Mesothelial cell of epicardium (in vitro differentiated cells): ENCODE measurements around the gene MAB21L3. TPM values are rescaled to one million over a fixed set of nuclear protein-coding genes. Genes with fewer than 3 reads are reported as not detected.

Experiments used
- DNase-seq, 2 experiments: peaks; one replicate each; pipeline ENCODE4 v3.0.0; 2021; ENCODE audit warnings: low spot score in 2 of 2; ENCODE audit not compliant: unreplicated experiment in 2 of 2
- H3K27ac Mint-ChIP-seq: 2 replicates; pipeline ENCODE4 v1.8.0; 2021; ENCODE audit warnings: mixed read lengths
- H3K27me3 Mint-ChIP-seq: 2 replicates; pipeline ENCODE4 v1.8.0; 2021; ENCODE audit warnings: low read depth, mixed read lengths
- H3K36me3 Mint-ChIP-seq: 2 replicates; pipeline ENCODE4 v1.8.0; 2021; ENCODE audit warnings: mixed read lengths
- H3K4me1 Mint-ChIP-seq: 2 replicates; pipeline ENCODE4 v1.8.0; 2021; ENCODE audit warnings: mixed read lengths
- H3K4me3 Mint-ChIP-seq: 2 replicates; pipeline ENCODE4 v1.8.0; 2021; ENCODE audit warnings: mild to moderate bottlenecking, moderate library complexity, mixed read lengths
- H3K9me3 Mint-ChIP-seq: 2 replicates; pipeline ENCODE4 v1.8.0; 2021; ENCODE audit warnings: mixed read lengths
- total RNA-seq: library from RNA; stranded (reverse); gene quantifications from 3 replicates; pipeline ENCODE4 v1.2.1, GENCODE V29; 2021
- TF ChIP-seq, protein P1 (sequence below): fragments of 200-600 bp; sonication (generic); IDR thresholded peaks from one replicate; pipeline ENCODE4 v1.5.0; 2021; ENCODE audit warnings: antibody characterized with exemption; ENCODE audit not compliant: unreplicated experiment

Gene MAB21L3
- total RNA-seq, 1 donor from 2014 or later = 0.16 TPM

GRCh38 chr1:116154536-116154935, 43.3 kb downstream of the MAB21L3 start:
- Mint-ChIP-seq H3K27me3 (no peaks in the 10 kb centered on the region), H3K27ac (no peak overlapping the region), H3K4me3 (no peak overlapping the region), H3K4me1 (peaks cover 3% of the 10 kb centered on the region), H3K36me3 (no peaks in the 10 kb centered on the region), H3K9me3 (peaks cover 9% of the 10 kb centered on the region)
- TF ChIP-seq, protein P1, sequence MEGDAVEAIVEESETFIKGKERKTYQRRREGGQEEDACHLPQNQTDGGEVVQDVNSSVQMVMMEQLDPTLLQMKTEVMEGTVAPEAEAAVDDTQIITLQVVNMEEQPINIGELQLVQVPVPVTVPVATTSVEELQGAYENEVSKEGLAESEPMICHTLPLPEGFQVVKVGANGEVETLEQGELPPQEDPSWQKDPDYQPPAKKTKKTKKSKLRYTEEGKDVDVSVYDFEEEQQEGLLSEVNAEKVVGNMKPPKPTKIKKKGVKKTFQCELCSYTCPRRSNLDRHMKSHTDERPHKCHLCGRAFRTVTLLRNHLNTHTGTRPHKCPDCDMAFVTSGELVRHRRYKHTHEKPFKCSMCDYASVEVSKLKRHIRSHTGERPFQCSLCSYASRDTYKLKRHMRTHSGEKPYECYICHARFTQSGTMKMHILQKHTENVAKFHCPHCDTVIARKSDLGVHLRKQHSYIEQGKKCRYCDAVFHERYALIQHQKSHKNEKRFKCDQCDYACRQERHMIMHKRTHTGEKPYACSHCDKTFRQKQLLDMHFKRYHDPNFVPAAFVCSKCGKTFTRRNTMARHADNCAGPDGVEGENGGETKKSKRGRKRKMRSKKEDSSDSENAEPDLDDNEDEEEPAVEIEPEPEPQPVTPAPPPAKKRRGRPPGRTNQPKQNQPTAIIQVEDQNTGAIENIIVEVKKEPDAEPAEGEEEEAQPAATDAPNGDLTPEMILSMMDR = no peak
- no peak for DNase-seq

DNA sequence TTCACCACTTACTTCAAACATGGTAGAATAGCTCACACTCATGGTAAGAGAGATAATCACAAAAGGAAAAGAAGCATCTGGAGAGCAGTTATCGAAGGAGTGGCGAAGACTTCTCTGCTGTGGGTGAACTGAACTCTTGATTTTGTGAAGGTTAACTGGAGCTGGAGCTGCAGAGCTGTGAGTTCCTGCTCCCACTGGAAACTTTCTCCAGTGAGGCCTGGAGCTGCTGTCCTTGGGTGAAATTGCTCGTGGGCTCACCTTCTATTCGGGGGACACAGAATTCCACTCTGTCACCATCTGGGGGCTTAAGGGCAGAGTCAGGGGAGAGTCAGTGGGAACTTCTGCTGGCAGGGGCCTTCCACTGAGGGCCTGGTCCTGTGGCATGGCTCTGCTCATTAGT, 45.9 kb downstream of the MAB21L3 start:
- DNase-seq = no peak
- Mint-ChIP-seq H3K4me3 (no peak overlapping the region), H3K9me3 (peaks cover 9% of the 10 kb centered on the region), H3K27ac (no peak overlapping the region), H3K4me1 (no peaks in the 10 kb centered on the region), H3K36me3 (no peaks in the 10 kb centered on the region), H3K27me3 (no peaks in the 10 kb centered on the region)
- TF ChIP-seq, protein P1 = no peak

- no peak for DNase-seq
- Mint-ChIP-seq H3K27me3 (no peaks in the 10 kb centered on the region), H3K27ac (no peak overlapping the region), H3K9me3 (peaks cover 9% of the 10 kb centered on the region), H3K4me1 (no peaks in the 10 kb centered on the region), H3K36me3 (no peaks in the 10 kb centered on the region), H3K4me3 (no peak overlapping the region)
- TF ChIP-seq, protein P1 = no peak
Observed at GRCh38 chr1:116159177-116159576, 48.0 kb downstream of the MAB21L3 start.

DNA sequence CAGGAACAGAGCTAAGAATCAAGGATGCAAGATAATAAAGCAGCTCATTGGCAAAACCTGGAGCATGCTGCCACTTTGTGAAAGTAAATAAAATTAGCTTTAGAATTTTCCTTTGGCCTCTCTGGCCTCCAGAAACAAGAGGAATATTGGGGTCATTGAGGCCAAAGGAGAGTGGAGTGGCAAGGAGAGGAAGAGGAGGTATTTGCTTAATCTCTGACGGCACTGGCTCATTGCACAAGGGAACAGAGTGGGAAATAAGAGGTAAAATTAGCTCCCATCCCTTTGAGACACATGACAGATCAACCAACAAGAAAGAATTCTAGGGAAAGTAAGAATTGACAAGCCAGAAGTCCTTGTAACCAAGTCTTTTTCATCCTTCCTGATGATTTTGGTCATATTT, 48.4 kb downstream of the MAB21L3 start:
- no peaks in the 10 kb centered on the region for H3K27me3 Mint-ChIP-seq
- no peak overlapping the region for H3K4me3 Mint-ChIP-seq
- H3K27ac Mint-ChIP-seq = no peak overlapping the region
- no peaks in the 10 kb centered on the region for H3K4me1 Mint-ChIP-seq
- DNase-seq = no peak
- TF ChIP-seq, protein P1 = no peak
- H3K9me3 Mint-ChIP-seq = peaks cover 9% of the 10 kb centered on the region
- H3K36me3 Mint-ChIP-seq = no peaks in the 10 kb centered on the region

DNA sequence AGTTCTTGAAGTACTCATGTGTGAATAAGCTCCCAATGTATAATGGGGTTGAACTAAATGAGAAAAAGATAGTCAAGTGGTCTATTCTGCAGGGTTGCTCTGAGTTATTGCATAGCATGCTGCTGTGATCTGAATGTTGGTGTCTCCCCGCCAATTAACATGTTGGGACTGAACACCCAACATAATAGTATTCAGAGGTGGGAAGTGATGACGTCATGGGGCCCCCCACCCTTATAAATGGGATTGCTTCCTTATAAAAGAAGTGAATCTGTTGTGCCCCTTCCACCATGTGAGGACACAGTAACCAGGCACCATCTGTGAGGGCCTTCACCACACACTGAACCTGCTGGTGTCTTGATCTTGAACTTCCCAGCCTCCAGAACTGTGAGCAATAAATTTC, 50.2 kb downstream of the MAB21L3 start:
- no peak for DNase-seq

More for the DNA sequence above, 50.2 kb downstream of the MAB21L3 start:
- peaks cover 9% of the 10 kb centered on the region for H3K9me3 Mint-ChIP-seq
- TF ChIP-seq, protein P1 = no peak
- no peak overlapping the region for H3K27ac Mint-ChIP-seq
- no peaks in the 10 kb centered on the region for H3K36me3 Mint-ChIP-seq
- no peak overlapping the region for H3K4me3 Mint-ChIP-seq
- H3K4me1 Mint-ChIP-seq = peaks cover 2% of the 10 kb centered on the region
- no peaks in the 10 kb centered on the region for H3K27me3 Mint-ChIP-seq
